Mesothelial cell of epicardium (in vitro differentiated cells): Measurements from ENCODE around the gene LRRC74A. TPM values are rescaled to one million over a fixed set of nuclear protein-coding genes. Genes with fewer than 3 reads are reported as not detected.

ENCODE experiments used
- DNase-seq, 2 experiments: peaks; one replicate each; pipeline ENCODE4 v3.0.0; 2021; ENCODE audit warnings: low spot score in 2 of 2; ENCODE audit not compliant: unreplicated experiment in 2 of 2
- H3K27ac Mint-ChIP-seq: 2 replicates; pipeline ENCODE4 v1.8.0; 2021; ENCODE audit warnings: mixed read lengths
- H3K27me3 Mint-ChIP-seq: 2 replicates; pipeline ENCODE4 v1.8.0; 2021; ENCODE audit warnings: low read depth, mixed read lengths
- H3K36me3 Mint-ChIP-seq: 2 replicates; pipeline ENCODE4 v1.8.0; 2021; ENCODE audit warnings: mixed read lengths
- H3K4me1 Mint-ChIP-seq: 2 replicates; pipeline ENCODE4 v1.8.0; 2021; ENCODE audit warnings: mixed read lengths
- H3K4me3 Mint-ChIP-seq: 2 replicates; pipeline ENCODE4 v1.8.0; 2021; ENCODE audit warnings: mild to moderate bottlenecking, moderate library complexity, mixed read lengths
- H3K9me3 Mint-ChIP-seq: 2 replicates; pipeline ENCODE4 v1.8.0; 2021; ENCODE audit warnings: mixed read lengths
- CTCF ChIP-seq: fragments of 200-600 bp; sonication (generic); IDR thresholded peaks from one replicate; pipeline ENCODE4 v1.5.0; 2021; ENCODE audit warnings: antibody characterized with exemption; ENCODE audit not compliant: unreplicated experiment
- total RNA-seq: library from RNA; stranded (reverse); gene quantifications from 3 replicates; pipeline ENCODE4 v1.2.1, GENCODE V29; 2021

Gene LRRC74A
- total RNA-seq, 1 donor from 2014 or later = not detected

GRCh38 chr14:76837524-76837923 lies 11.3 kb downstream of the LRRC74A start:
- peaks cover 8% of the 10 kb centered on the region for H3K4me1 Mint-ChIP-seq
- TF ChIP-seq CTCF = no peak
- no peak overlapping the region for H3K27ac Mint-ChIP-seq

GRCh38 chr14:76842414-76842813 lies 16.2 kb downstream of the LRRC74A start:
- Mint-ChIP-seq H3K4me1 (no peaks in the 10 kb centered on the region), H3K27ac (no peak overlapping the region), H3K27me3 (peaks cover 51% of the 10 kb centered on the region), H3K9me3 (peaks cover 10% of the 10 kb centered on the region), H3K36me3 (no peaks in the 10 kb centered on the region), H3K4me3 (no peak overlapping the region)
- no peak for TF ChIP-seq CTCF
- no peak for DNase-seq

More at GRCh38 chr14:76837524-76837923, 11.3 kb downstream of the LRRC74A start:
- H3K4me3 Mint-ChIP-seq = no peak overlapping the region
- no peak for DNase-seq
- H3K27me3 Mint-ChIP-seq = peaks cover 30% of the 10 kb centered on the region
- no peaks in the 10 kb centered on the region for H3K36me3 Mint-ChIP-seq
- H3K9me3 Mint-ChIP-seq = peaks cover 10% of the 10 kb centered on the region

- H3K4me3 Mint-ChIP-seq = no peak overlapping the region
- H3K27ac Mint-ChIP-seq = no peak overlapping the region
- TF ChIP-seq CTCF = no peak
- H3K4me1 Mint-ChIP-seq = no peaks in the 10 kb centered on the region
- H3K36me3 Mint-ChIP-seq = no peaks in the 10 kb centered on the region
- no peaks in the 10 kb centered on the region for H3K9me3 Mint-ChIP-seq
- peaks cover 35% of the 10 kb centered on the region for H3K27me3 Mint-ChIP-seq
- no peak for DNase-seq
These were observed 18.0 kb downstream of the LRRC74A start for GRCh38 chr14:76844223-76844622.

- Mint-ChIP-seq H3K9me3 (no peaks in the 10 kb centered on the region), H3K4me1 (no peaks in the 10 kb centered on the region)
These were observed 20.3 kb downstream of the LRRC74A start for GRCh38 chr14:76846331-76847047.

GRCh38 chr14:76848879-76849278 lies 22.7 kb downstream of the LRRC74A start:
- no peak overlapping the region for H3K4me3 Mint-ChIP-seq
- no peak for DNase-seq
- no peaks in the 10 kb centered on the region for H3K4me1 Mint-ChIP-seq
- H3K36me3 Mint-ChIP-seq = no peaks in the 10 kb centered on the region
- TF ChIP-seq CTCF = no peak
- peaks cover 30% of the 10 kb centered on the region for H3K27me3 Mint-ChIP-seq
- no peaks in the 10 kb centered on the region for H3K9me3 Mint-ChIP-seq
- H3K27ac Mint-ChIP-seq = no peak overlapping the region

More at GRCh38 chr14:76846331-76847047, 20.3 kb downstream of the LRRC74A start:
- no peak for DNase-seq
- H3K36me3 Mint-ChIP-seq = no peaks in the 10 kb centered on the region
- H3K27ac Mint-ChIP-seq = no peak overlapping the region
- TF ChIP-seq CTCF = no peak
- H3K27me3 Mint-ChIP-seq = peaks cover 27% of the 10 kb centered on the region
- H3K4me3 Mint-ChIP-seq = no peak overlapping the region

GRCh38 chr14:76855066-76855465 lies 28.9 kb downstream of the LRRC74A start:
- Mint-ChIP-seq H3K4me3 (no peak overlapping the region), H3K27me3 (peaks cover 45% of the 10 kb centered on the region), H3K4me1 (no peaks in the 10 kb centered on the region), H3K9me3 (no peaks in the 10 kb centered on the region), H3K36me3 (no peaks in the 10 kb centered on the region), H3K27ac (no peak overlapping the region)
- TF ChIP-seq CTCF = no peak
- no peak for DNase-seq
